GM18508 (cell line): ENCODE data around the gene CCL22.
"Not testable (repeated sequence)": the region's sequence is repeated elsewhere in the genome, so short reads cannot be mapped to it uniquely, and the experiment has no call there.

Experiments used
- ATAC-seq: cut with Tn5 transposase; IDR thresholded peaks from one replicate; pipeline ENCODE4 v1.9.1; 2021; ENCODE audit warnings: moderate number of reproducible peaks; ENCODE audit not compliant: insufficient read depth, unreplicated experiment

The CCL22 gene

GRCh38 chr16:57358527-57359095, at the start of gene CCL22:
CCL22 (plus strand) TSS chr16:57358783; CDS start chr16:57358817, 34 bp downstream.
- ATAC-seq = peak; percentile 51

DNA sequence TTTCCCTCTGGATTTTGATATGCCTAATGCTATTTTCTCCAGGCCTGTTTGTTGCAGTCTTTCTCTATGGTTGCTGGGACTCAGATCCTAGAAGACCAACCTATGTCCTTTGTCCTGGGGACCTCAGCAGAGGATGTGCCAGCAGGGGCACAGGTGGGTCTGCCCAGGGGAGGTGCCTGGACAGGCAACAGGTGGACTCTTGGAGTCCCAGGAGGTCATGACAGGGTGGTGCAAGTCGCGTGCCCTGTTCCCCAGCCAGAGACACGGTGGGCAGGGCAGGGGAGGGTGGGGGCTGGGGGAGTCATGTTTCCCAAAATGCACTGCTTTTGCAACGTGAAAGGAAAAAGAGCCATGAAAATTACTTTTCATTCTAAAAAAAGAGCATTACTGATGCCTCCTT, 47.8 kb upstream of the CCL22 start:
- no peak for ATAC-seq

DNA sequence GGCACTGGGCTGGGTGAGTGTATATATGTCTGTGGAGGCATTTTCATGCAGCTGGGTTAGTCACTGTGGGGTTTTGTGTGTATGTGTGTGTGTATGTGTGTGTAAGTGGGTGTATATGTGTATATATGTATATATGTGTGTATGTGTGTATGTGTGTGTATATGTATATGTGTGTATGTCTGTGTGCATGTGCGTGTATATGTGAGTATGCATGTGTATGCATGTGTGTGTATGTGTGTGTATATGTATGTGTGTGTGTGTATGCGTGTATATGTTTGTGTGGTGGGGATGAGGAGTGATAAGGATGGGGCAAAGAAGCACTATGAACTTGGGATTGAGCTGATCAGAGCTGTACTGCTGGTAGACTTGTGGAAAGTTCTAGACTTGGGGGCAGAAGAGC, 45.1 kb upstream of the CCL22 start:
- no peak for ATAC-seq

DNA sequence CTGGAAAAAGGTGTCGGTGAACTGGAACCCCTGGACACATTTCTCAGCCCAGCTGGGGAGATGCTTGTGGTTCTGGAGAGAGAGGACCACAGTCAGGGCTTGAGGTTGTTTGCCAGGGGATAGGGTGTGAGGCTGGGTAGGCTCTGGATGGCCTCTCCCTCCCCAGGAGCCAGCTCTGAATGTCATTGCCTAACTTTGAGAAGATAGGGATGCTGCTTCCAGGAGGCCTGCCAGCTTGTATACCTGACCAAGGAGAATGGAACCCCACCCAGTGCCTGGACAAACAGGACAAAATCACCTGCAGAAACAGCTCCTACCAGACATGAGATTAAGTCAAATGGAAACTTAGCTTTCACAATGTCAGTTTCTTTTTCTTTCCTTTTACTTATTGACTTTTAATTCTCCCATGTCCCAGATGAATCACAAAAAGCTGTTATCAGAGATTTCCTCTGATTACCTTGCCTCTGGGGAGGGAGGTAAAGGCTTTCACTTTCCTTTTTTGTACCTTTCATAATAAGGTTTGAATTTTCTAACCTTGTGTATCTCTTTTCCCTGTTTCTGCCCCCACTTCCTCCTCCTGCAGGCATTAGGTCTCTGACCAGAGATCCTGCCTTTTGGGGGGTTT, 44.3 kb upstream of the CCL22 start:
- ATAC-seq = no peak

DNA sequence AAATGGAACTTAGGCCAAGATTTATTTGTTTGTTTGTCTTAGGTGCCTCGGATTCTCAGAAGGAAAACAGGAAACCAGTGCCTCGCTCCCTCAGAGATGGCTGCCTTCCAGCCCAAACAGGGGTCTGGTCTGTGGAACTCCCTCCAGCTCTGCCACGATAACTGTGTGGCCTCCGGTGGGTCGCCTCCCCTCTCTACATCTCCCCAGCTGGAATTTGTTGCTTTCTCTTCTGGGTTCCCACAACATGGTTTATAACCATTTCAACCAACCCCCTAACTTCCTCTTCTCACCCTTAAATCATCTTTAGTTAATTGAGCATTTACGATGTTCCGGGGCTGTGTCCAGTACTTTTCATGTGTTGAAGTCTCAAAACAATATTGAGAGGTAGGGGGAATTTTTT, 43.2 kb upstream of the CCL22 start:
- ATAC-seq = no peak

GRCh38 chr16:57316390-57317017, 42.1 kb upstream of the CCL22 start:
- no peak for ATAC-seq

DNA sequence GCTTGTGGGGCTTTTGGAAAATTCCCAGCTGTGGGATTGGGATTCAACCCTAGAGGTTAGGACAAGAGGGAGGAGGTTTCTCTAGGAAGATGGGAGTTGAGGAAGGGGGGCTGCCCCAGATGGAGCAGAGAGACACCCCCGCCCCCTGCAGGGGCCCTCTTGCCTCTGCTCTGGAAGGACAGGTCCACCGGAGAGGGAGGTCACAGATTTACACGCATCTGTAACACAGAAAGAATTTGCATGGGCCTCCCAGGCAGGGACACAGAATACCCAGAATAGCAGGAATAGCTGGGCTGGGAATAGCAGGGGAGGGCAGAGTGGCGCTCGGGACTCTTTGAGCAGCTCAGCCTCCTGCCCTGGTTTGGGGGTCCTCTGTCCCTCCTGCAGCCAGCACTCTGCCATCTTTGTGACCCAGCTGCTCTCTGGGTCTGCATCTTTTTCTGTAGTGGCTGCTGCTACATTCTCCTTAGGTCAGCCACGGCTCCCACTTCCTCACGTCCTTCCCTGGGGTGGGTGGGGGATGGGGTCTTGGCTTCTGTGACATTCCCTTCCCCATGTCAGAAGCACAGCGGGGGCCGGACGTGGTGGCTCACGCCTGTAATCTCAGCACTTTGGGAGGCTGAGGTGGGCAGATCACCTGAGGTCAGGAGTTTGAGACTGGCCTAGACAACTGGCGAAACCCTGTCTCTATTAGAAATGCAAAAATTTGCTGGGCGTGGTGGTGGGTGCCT, 40.2 kb upstream of the CCL22 start:
- no peak for ATAC-seq

DNA sequence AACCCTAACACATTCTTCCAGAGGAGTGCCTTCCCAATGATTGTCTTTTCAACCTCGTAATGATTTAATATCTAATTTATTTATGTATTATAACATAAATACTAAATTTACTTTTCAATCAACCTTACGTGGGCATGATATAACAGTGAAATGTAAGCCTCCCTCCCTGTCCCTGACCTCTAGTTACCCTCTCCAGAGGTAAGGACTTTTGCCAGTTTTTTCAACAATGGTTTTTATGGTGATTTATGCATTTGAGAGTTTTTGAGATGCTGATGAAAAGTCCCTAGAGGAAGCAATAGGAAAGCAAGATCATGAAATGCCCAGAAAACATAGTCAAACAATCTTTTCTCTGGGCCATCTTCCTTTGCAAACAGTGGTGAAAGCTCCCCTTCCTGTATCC, 38.9 kb upstream of the CCL22 start:
- no peak for ATAC-seq

GRCh38 chr16:57324749-57325148, 33.8 kb upstream of the CCL22 start:
- no peak for ATAC-seq

- no peak for ATAC-seq
Observed at GRCh38 chr16:57325458-57325857, 33.1 kb upstream of the CCL22 start.

DNA sequence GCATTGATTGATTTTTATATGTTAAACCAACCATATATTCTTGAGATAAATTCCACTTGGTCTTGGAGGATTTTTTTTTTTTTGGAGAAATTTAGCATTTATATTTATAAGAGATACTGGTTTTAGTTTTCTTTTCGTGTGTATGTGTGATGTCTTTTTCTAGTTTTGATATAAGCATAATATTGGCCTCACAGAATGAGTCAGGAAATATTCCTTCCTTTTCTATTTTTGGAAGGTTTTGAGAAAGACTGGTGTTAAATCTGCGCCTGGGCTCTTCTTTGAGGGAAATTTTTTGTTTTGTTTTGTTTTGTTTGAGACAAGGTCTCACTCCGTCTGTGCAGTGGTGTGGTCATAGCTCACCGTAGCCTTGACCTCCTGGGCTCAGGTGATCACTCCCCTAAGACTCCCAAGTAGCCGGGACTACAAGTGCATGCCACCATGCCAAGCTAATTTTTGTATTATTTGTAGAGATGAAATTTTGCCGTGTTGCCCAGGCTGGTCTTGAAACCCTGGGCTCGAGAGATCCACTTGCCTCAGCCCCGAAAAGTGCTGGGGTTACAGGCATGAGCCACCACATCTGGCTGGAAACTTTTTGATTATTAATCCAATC, 28.8 kb upstream of the CCL22 start:
- ATAC-seq = no peak

- no peak for ATAC-seq
Observed at GRCh38 chr16:57331355-57331754, 27.2 kb upstream of the CCL22 start.

DNA sequence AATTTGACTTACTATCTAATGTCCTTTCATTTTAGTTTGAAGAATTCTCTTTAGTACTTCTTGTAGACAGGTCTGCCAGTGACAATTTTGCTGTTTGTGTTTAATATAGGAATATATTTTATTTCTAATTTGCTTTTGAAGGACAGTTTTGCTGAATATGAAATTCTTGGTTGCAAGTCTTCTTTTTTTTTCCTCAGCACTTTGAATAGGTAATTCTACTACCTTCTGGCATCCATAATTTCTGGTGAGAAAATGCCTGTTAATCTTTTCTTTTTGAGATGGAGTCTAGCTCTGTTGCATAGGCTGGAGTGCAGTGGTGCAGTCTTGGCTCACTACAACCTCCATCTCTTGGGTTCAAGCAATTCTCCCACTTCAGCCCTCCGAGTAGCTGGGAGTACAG, 25.2 kb upstream of the CCL22 start:
- ATAC-seq = no peak

DNA sequence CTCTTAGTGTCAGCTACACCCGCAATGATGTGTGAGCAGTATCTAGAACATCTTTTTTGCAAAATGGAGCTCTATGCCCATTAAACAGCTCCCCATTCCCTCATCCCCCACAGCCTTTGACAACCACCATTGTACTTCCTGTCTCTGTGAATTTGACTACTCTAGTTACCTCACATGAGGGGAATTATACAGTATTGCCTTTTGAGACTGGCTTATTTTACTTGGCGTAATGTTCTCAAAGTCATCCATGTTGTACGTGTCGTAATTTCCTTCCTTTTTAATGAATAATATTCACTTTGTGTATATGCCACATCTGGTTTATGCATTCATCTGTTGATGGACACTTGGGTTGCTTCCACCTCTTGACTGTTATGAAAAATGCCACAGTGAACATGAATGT, 23.2 kb upstream of the CCL22 start:
- no peak for ATAC-seq

DNA sequence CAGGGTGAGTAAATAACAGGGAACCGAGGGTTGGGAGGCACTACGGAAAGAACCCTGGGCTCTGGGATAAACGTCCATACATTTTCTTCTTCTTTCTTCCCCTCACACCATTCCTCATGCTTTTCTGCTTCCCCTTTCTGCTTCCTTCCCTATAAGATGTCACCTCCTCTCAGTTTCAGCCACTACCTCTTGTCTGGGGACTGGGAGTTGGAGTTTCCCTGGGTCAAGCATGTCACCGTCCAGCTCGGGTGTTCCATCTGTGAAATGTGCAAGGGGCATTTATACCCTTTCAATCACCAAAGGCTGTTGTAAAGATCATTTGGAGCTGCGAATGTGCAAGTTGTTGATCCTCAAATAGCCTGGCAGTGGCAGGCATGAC, 17.5 kb upstream of the CCL22 start:
- ATAC-seq = no peak

GRCh38 chr16:57341441-57342303, 16.9 kb upstream of the CCL22 start:
- ATAC-seq = no peak

DNA sequence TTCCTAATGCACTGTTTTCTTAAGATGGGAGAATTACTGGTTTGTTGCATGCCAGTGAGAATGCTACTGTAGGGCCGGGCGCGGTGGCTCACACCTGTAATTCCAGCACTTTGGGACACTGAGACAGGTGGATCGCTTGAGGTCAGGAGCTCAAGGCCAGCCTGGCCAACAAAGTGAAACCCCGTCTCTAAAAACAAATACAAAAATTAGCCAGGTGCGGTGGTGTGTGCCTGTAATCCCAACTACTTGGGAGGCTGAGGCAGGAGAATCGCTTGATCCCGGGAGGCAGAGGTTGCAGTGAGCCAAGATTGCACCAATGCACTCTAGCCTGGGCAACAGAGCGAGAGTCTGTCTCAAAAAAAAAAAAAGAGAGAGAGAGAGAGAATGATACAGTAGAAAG, 16.0 kb upstream of the CCL22 start:
- ATAC-seq = not testable (repeated sequence)

GRCh38 chr16:57343221-57343620, 15.4 kb upstream of the CCL22 start:
- no peak for ATAC-seq

- ATAC-seq = not testable (repeated sequence)
Observed at GRCh38 chr16:57344094-57344493, 14.5 kb upstream of the CCL22 start.

DNA sequence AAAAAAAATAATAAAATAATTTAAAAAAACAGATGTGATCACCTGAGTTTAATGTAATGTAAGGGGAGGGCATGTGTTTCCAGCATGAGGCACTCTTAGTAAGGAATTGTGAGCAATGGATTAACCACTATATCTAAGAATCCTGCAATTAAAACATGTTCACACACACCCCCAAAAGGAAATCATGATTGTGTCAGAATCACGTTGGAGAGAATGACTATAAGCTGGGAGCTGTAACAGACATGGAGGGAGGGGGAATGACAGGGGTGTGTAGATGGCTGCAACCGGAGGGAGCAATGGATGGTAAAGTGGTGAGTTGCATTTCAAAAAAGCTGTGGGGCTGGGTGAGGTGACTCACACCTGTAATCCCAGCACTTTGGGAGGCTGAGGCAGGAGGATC, 13.6 kb upstream of the CCL22 start:
- no peak for ATAC-seq
